ENCODE measurements around the gene PUM1. TPM values are rescaled to one million over a fixed set of nuclear protein-coding genes. Genes with fewer than 3 reads are reported as not detected.
A peak's percentile ranks its signal among the peaks of the same experiment; 100 is the strongest.

Gene PUM1
- total and polyA plus RNA-seq, 2 of the 8 experiments (the other 6 are each of a cell fraction or from before 2014, with no cell fraction given): 122 to 177 TPM

- TF ChIP-seq, protein P1, sequence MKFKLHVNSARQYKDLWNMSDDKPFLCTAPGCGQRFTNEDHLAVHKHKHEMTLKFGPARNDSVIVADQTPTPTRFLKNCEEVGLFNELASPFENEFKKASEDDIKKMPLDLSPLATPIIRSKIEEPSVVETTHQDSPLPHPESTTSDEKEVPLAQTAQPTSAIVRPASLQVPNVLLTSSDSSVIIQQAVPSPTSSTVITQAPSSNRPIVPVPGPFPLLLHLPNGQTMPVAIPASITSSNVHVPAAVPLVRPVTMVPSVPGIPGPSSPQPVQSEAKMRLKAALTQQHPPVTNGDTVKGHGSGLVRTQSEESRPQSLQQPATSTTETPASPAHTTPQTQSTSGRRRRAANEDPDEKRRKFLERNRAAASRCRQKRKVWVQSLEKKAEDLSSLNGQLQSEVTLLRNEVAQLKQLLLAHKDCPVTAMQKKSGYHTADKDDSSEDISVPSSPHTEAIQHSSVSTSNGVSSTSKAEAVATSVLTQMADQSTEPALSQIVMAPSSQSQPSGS (IDR thresholded peaks at IDR 0.05; ENCODE audit: low read length): no peak
- no peak for TF ChIP-seq KDM4A (IDR thresholded peaks at IDR 0.05; ENCODE audit: low read depth, low read length, severe bottlenecking)
- no peak for TF ChIP-seq POLR2AphosphoS5 (IDR thresholded peaks at IDR 0.05; ENCODE audit: low read depth, low read length)
- no peak for TF ChIP-seq BRCA1 (IDR thresholded peaks at IDR 0.05; ENCODE audit: low read depth, low read length)
- no peak for TF ChIP-seq KDM1A (IDR thresholded peaks at IDR 0.05; ENCODE audit: borderline replicate concordance, low read length)
- TF ChIP-seq, protein P2, sequence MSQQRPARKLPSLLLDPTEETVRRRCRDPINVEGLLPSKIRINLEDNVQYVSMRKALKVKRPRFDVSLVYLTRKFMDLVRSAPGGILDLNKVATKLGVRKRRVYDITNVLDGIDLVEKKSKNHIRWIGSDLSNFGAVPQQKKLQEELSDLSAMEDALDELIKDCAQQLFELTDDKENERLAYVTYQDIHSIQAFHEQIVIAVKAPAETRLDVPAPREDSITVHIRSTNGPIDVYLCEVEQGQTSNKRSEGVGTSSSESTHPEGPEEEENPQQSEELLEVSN (IDR thresholded peaks at IDR 0.05): no peak
- peak; percentile 99 to 100 for TF ChIP-seq RAD21 (IDR thresholded peaks at IDR 0.05 in 1 of 2, conservative IDR thresholded peaks at IDR 0.05 in 1 of 2; ENCODE audit: low read depth in 2 of 2, low read length in 2 of 2)
- no peak for TF ChIP-seq MAFK (IDR thresholded peaks at IDR 0.05; ENCODE audit: low read depth, low read length)
- TF ChIP-seq, protein P3, sequence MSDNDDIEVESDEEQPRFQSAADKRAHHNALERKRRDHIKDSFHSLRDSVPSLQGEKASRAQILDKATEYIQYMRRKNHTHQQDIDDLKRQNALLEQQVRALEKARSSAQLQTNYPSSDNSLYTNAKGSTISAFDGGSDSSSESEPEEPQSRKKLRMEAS (IDR thresholded peaks at IDR 0.05): no peak
- TF ChIP-seq JUND (IDR thresholded peaks at IDR 0.05; ENCODE audit: low read length): no peak
- TF ChIP-seq NANOG (IDR thresholded peaks at IDR 0.05; ENCODE audit: insufficient read depth, low read depth, low read length, poor library complexity, severe bottlenecking): peak; percentile 35
- TF ChIP-seq CBX8 (IDR thresholded peaks at IDR 0.05; ENCODE audit: borderline replicate concordance, low read depth, low read length): no peak
- no peak for TF ChIP-seq USF2 (IDR thresholded peaks at IDR 0.05; ENCODE audit: low read length)
- TF ChIP-seq HDAC6 (IDR thresholded peaks at IDR 0.05; ENCODE audit: low read depth, low read length): no peak
- TF ChIP-seq RNF2 (IDR thresholded peaks at IDR 0.05; ENCODE audit: borderline replicate concordance, low read depth, low read length, missing control alignments, poor library complexity, severe bottlenecking): no peak
- TF ChIP-seq POU5F1 (IDR thresholded peaks at IDR 0.05; ENCODE audit: low read depth, low read length): no peak
- peak in 1 of 2 experiments; percentile 61; a peak in 1 of 4 replicates for TF ChIP-seq SIN3A (conservative IDR thresholded peaks at IDR 0.05 in 1 of 2, IDR thresholded peaks at IDR 0.05 in 1 of 2; ENCODE audit: low read depth in 1 of 2, low read length in 2 of 2)
- no peak for TF ChIP-seq RFX5 (IDR thresholded peaks at IDR 0.05; ENCODE audit: borderline replicate concordance, low read depth, low read length)
These were observed 154.2 kb downstream of the PUM1 start (continued) for GRCh38 chr1:30911059-30911954.

Data from H1 (cell line).